Panc1 (cell line): ENCODE results near the gene WBP1L. TPM values are rescaled to one million over a fixed set of nuclear protein-coding genes. Genes with fewer than 3 reads are reported as not detected.

Experiments
- total RNA-seq: library from RNA; stranded (reverse); gene quantifications from one replicate; pipeline ENCODE4 v1.2.1, GENCODE V29; 2021; ENCODE audit not compliant: unreplicated experiment

The WBP1L gene
- total RNA-seq, 1 experiment from 2014 or later = 91.3 TPM

Other genes starting within 250 kb of the WBP1L start
- 147 TPM for gene ACTR1A, start 241.2 kb upstream of the WBP1L start, total RNA-seq
- 9.5 TPM for gene SUFU, start 240.0 kb upstream of the WBP1L start, total RNA-seq
- gene TRIM8, start 99.5 kb upstream of the WBP1L start, total RNA-seq = 54.4 TPM
- 20.7 TPM for gene ARL3, start 29.6 kb upstream of the WBP1L start, total RNA-seq
- gene SFXN2, start 29.3 kb upstream of the WBP1L start, total RNA-seq = 11.6 TPM
- 2.1 TPM for gene CYP17A1, start 93.5 kb downstream of the WBP1L start, total RNA-seq
- gene BORCS7, start 110.3 kb downstream of the WBP1L start, total RNA-seq = 12.9 TPM
- 4.0 TPM for gene AS3MT, start 125.5 kb downstream of the WBP1L start, total RNA-seq
- gene CNNM2, start 174.3 kb downstream of the WBP1L start, total RNA-seq = 27.1 TPM